Pons (tissue), 1 donor: Measurements from ENCODE around the gene LARGE2.
"Not testable (repeated sequence)": the region's sequence is repeated elsewhere in the genome, so short reads cannot be mapped to it uniquely, and the experiment has no call there.

Experiments
- DNase-seq: peaks from one replicate; pipeline ENCODE4 v3.0.0-alpha.2; 2016; ENCODE audit warnings: low spot score

The LARGE2 gene

GRCh38 chr11:45896422-45896984 lies 26.0 kb upstream of the LARGE2 start:
- DNase-seq, result no peak

GRCh38 chr11:45897556-45897955 lies 24.9 kb upstream of the LARGE2 start:
- no peak for DNase-seq

- no peak for DNase-seq
These were observed 23.4 kb upstream of the LARGE2 start for GRCh38 chr11:45899086-45899447.

GRCh38 chr11:45899448-45900174 lies 22.8 kb upstream of the LARGE2 start:
- DNase-seq, result peak; percentile 90

GRCh38 chr11:45900175-45900800 lies 22.2 kb upstream of the LARGE2 start:
- DNase-seq, result not testable (repeated sequence)

GRCh38 chr11:45900916-45901617 lies 21.4 kb upstream of the LARGE2 start:
- DNase-seq, result peak; percentile 77

GRCh38 chr11:45901626-45902025 lies 20.8 kb upstream of the LARGE2 start:
- peak; percentile 97 for DNase-seq

GRCh38 chr11:45902452-45903380 lies 19.7 kb upstream of the LARGE2 start:
- DNase-seq, result no peak

- no peak for DNase-seq
These were observed 18.0 kb upstream of the LARGE2 start for GRCh38 chr11:45904309-45904915.

- DNase-seq, result no peak
These were observed 17.4 kb upstream of the LARGE2 start for GRCh38 chr11:45905095-45905494.

GRCh38 chr11:45905576-45905975 lies 16.9 kb upstream of the LARGE2 start:
- DNase-seq, result not testable (repeated sequence)

GRCh38 chr11:45906096-45906682 lies 16.3 kb upstream of the LARGE2 start:
- DNase-seq, result no peak

GRCh38 chr11:45906965-45907611 lies 15.4 kb upstream of the LARGE2 start, which contains the start of gene FREY1:
Gene FREY1 (minus strand): TSS chr11:45907271. CDS start chr11:45907245, 26 bp downstream.
- DNase-seq, result peak; percentile 53

GRCh38 chr11:45907911-45908370 lies 14.5 kb upstream of the LARGE2 start:
- DNase-seq, result no peak

- no peak for DNase-seq
These were observed 12.6 kb upstream of the LARGE2 start for GRCh38 chr11:45909594-45910475.

GRCh38 chr11:45910623-45911022 lies 11.8 kb upstream of the LARGE2 start:
- no peak for DNase-seq

- DNase-seq, result no peak
These were observed 8.9 kb upstream of the LARGE2 start for GRCh38 chr11:45913514-45913913.

- no peak for DNase-seq
These were observed 8.4 kb upstream of the LARGE2 start for GRCh38 chr11:45913942-45914635.
